Measurements from ENCODE around the gene RAB36.

DNA sequence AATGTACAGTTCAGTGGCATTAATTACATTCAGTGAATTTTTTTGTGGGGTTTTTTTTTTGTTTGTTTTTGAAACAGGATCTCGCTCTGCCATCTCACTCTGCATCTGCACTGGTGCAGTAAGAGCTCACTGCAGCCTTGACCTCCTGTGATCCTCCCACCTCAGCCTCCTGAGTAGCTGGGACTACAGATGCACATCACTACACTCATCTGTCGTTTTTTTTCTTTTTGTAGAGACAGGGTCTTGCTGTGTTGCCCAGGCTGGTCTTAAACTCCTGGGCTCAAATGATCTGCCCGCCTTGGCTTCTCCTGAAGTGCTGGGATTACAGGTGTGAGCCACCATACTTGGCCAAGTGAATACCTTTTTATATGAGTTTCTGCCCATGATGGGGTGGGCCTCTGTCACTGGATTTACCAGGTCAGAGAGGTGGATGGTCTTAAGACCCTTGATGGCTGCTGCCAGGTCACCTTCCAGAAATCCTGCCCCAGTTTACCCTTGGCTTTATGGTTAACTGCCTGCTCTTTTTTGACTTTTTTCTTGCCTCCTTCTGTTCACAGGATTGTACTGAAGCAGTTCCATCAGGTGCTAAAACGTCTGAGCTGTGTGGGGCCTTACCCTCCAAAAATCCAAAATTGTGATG is 57.7 kb downstream of the RAB36 start:
- TF ChIP-seq, protein P1, sequence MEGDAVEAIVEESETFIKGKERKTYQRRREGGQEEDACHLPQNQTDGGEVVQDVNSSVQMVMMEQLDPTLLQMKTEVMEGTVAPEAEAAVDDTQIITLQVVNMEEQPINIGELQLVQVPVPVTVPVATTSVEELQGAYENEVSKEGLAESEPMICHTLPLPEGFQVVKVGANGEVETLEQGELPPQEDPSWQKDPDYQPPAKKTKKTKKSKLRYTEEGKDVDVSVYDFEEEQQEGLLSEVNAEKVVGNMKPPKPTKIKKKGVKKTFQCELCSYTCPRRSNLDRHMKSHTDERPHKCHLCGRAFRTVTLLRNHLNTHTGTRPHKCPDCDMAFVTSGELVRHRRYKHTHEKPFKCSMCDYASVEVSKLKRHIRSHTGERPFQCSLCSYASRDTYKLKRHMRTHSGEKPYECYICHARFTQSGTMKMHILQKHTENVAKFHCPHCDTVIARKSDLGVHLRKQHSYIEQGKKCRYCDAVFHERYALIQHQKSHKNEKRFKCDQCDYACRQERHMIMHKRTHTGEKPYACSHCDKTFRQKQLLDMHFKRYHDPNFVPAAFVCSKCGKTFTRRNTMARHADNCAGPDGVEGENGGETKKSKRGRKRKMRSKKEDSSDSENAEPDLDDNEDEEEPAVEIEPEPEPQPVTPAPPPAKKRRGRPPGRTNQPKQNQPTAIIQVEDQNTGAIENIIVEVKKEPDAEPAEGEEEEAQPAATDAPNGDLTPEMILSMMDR (IDR thresholded peaks at IDR 0.05): no peak
- TF ChIP-seq EZH2 (IDR thresholded peaks at IDR 0.05; ENCODE audit: borderline replicate concordance, insufficient read depth, low read depth, low read length, poor library complexity, severe bottlenecking): no peak

Data from B cell (primary cell).